Astrocyte (in vitro differentiated cells and primary cell): ENCODE data around the gene ITPRID1. TPM values are rescaled to one million over a fixed set of nuclear protein-coding genes. Genes with fewer than 3 reads are reported as not detected.
A peak's percentile ranks its signal among the peaks of the same experiment; 100 is the strongest.

ENCODE experiments used
- DNase-seq: peaks from one replicate; pipeline ENCODE4 v3.0.0-alpha.2; 2010; ENCODE audit warnings: low read depth
- FAIRE-seq: peaks from 2 replicates; lab custom pipeline; 2011; peaks lifted over from hg19 to GRCh38; lab: Jason Lieb, UNC
- H2AFZ ChIP-seq: 2 replicates; pipeline ENCODE4 v1.6.0; 2012; ENCODE audit warnings: low read depth, low read length, inconsistent platforms
- H3K27ac ChIP-seq: 2 replicates; pipeline ENCODE4 v1.5.1; 2011; ENCODE audit warnings: low read depth, low read length, inconsistent platforms
- H3K27me3 ChIP-seq: 2 replicates; pipeline ENCODE4 v1.6.0; 2011; ENCODE audit warnings: low read length, inconsistent platforms; ENCODE audit not compliant: insufficient read depth
- H3K36me3 ChIP-seq: 2 replicates; pipeline ENCODE4 v1.5.1; 2011; ENCODE audit warnings: low read length, inconsistent platforms; ENCODE audit not compliant: insufficient read depth
- H3K4me1 ChIP-seq: 2 replicates; pipeline ENCODE4 v1.5.1; 2011; ENCODE audit warnings: low read length, inconsistent platforms; ENCODE audit not compliant: insufficient read depth
- H3K4me2 ChIP-seq: 2 replicates; pipeline ENCODE4 v1.6.0; 2012; ENCODE audit warnings: low read length, inconsistent platforms
- H3K4me3 ChIP-seq: 2 replicates; pipeline ENCODE4 v1.5.1; 2011; ENCODE audit warnings: low read depth, mild to moderate bottlenecking, low read length, inconsistent platforms; ENCODE audit not compliant: insufficient read depth
- H3K79me2 ChIP-seq: 2 replicates; pipeline ENCODE4 v1.6.0; 2012; ENCODE audit warnings: mild to moderate bottlenecking, low read length, inconsistent platforms; ENCODE audit not compliant: insufficient read depth
- H3K9ac ChIP-seq: 2 replicates; pipeline ENCODE4 v1.6.0; 2012; ENCODE audit warnings: mild to moderate bottlenecking, low read length, inconsistent platforms
- H3K9me3 ChIP-seq: 2 replicates; pipeline ENCODE4 v1.5.1; 2012; ENCODE audit warnings: low read depth, mild to moderate bottlenecking, low read length, inconsistent platforms; ENCODE audit not compliant: insufficient read depth
- H4K20me1 ChIP-seq: 2 replicates; pipeline ENCODE4 v1.6.0; 2012; ENCODE audit warnings: low read length, inconsistent platforms; ENCODE audit not compliant: insufficient read depth
- H3K27ac Mint-ChIP-seq: one replicate; pipeline ENCODE4 v1.8.0; 2021; ENCODE audit warnings: mild to moderate bottlenecking, mixed read lengths; ENCODE audit not compliant: unreplicated experiment
- H3K27me3 Mint-ChIP-seq: one replicate; pipeline ENCODE4 v1.8.0; 2021; ENCODE audit warnings: low read depth, mixed read lengths; ENCODE audit not compliant: unreplicated experiment
- H3K36me3 Mint-ChIP-seq: one replicate; pipeline ENCODE4 v1.8.0; 2021; ENCODE audit warnings: low read depth, mixed read lengths; ENCODE audit not compliant: unreplicated experiment
- H3K4me1 Mint-ChIP-seq: one replicate; pipeline ENCODE4 v1.8.0; 2021; ENCODE audit warnings: low read depth, mixed read lengths; ENCODE audit not compliant: unreplicated experiment
- H3K4me3 Mint-ChIP-seq: one replicate; pipeline ENCODE4 v1.8.0; 2021; ENCODE audit warnings: mild to moderate bottlenecking, moderate library complexity, mixed read lengths; ENCODE audit not compliant: unreplicated experiment
- H3K9me3 Mint-ChIP-seq: one replicate; pipeline ENCODE4 v1.8.0; 2021; ENCODE audit warnings: mild to moderate bottlenecking, mixed read lengths; ENCODE audit not compliant: unreplicated experiment
- CTCF ChIP-seq: IDR thresholded peaks from 2 replicates; pipeline ENCODE4 v1.5.1; 2011; ENCODE audit warnings: low read depth, mild to moderate bottlenecking, inconsistent platforms, low read length, moderate library complexity; ENCODE audit not compliant: insufficient read depth
- EZH2 ChIP-seq: IDR thresholded peaks from 2 replicates; pipeline ENCODE4 v1.6.1; 2012; ENCODE audit warnings: mild to moderate bottlenecking, low read length, inconsistent platforms; ENCODE audit not compliant: insufficient read depth
- total RNA-seq: library from RNA; stranded (reverse); gene quantifications from 2 replicates; pipeline ENCODE4 v1.2.1, GENCODE V29; 2021

The ITPRID1 gene
- total RNA-seq, 1 donor from 2014 or later = not detected

- H3K9me3 Mint-ChIP-seq = no peaks in the 10 kb centered on the region
Measured at GRCh38 chr7:31602041-31602625, 88.2 kb downstream of the ITPRID1 start.

DNA sequence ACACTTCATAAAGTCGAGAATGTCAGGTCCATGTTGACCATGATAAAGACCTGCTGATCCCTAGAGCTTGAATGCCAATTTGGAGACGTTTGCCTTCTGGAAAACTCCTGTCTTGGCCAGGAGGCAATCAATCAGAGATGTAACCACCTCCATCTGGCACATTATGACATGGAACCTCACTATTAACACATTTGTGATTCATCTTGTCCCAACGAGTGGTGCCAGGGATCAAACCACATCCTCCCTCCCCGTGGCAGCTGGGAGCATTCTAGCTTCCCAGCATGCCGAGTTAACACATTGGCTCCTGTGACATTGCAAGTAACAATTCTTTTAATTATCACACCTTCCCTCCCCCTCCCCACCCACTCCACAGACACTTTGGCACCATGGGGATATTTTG lies 89.2 kb downstream of the ITPRID1 start:
- no peak overlapping the region for H3K27ac Mint-ChIP-seq
- no peak overlapping the region for H3K9ac ChIP-seq
- no peaks in the 10 kb centered on the region for H3K27me3 ChIP-seq
- H3K79me2 ChIP-seq = no peaks in the 10 kb centered on the region
- no peak overlapping the region for H3K4me2 ChIP-seq
- H3K27ac ChIP-seq = no peak overlapping the region
- H3K4me1 ChIP-seq = no peaks in the 10 kb centered on the region
- H3K36me3 Mint-ChIP-seq = no peaks in the 10 kb centered on the region
- no peaks in the 10 kb centered on the region for H4K20me1 ChIP-seq
- TF ChIP-seq CTCF = no peak
- no peak for TF ChIP-seq EZH2
- DNase-seq = peak; percentile 58
- H3K9me3 Mint-ChIP-seq = no peaks in the 10 kb centered on the region
- no peak overlapping the region for H3K4me3 ChIP-seq
- FAIRE-seq = no peak
- no peaks in the 10 kb centered on the region for H3K4me1 Mint-ChIP-seq
- H3K27me3 Mint-ChIP-seq = peaks cover 7% of the 10 kb centered on the region
- H3K36me3 ChIP-seq = no peaks in the 10 kb centered on the region
- no peaks in the 10 kb centered on the region for H3K9me3 ChIP-seq
- no peak overlapping the region for H3K4me3 Mint-ChIP-seq
- no peak overlapping the region for H2AFZ ChIP-seq

More at GRCh38 chr7:31602041-31602625, 88.2 kb downstream of the ITPRID1 start:
- DNase-seq (no peak), FAIRE-seq (no peak)
- Histone ChIP-seq H3K9me3 (no peaks in the 10 kb centered on the region), H4K20me1 (no peaks in the 10 kb centered on the region), H3K4me2 (no peak overlapping the region), H3K27me3 (no peaks in the 10 kb centered on the region), H3K4me3 (no peak overlapping the region), H3K36me3 (no peaks in the 10 kb centered on the region), H3K27ac (no peak overlapping the region), H3K9ac (no peak overlapping the region), H3K4me1 (no peaks in the 10 kb centered on the region), H3K79me2 (no peaks in the 10 kb centered on the region), H2AFZ (no peak overlapping the region)
- Mint-ChIP-seq H3K4me1 (no peaks in the 10 kb centered on the region), H3K4me3 (no peak overlapping the region), H3K36me3 (no peaks in the 10 kb centered on the region), H3K27ac (no peak overlapping the region), H3K27me3 (peaks cover 7% of the 10 kb centered on the region)
- TF ChIP-seq EZH2 = no peak
- no peak for TF ChIP-seq CTCF

GRCh38 chr7:31613604-31614003 lies 99.7 kb downstream of the ITPRID1 start:
- no peaks in the 10 kb centered on the region for H3K9me3 ChIP-seq
- FAIRE-seq (no peak), DNase-seq (no peak)
- H3K27me3 Mint-ChIP-seq = no peaks in the 10 kb centered on the region
- H3K27me3 ChIP-seq = no peaks in the 10 kb centered on the region
- no peak overlapping the region for H2AFZ ChIP-seq
- no peak overlapping the region for H3K9ac ChIP-seq
- H3K4me3 ChIP-seq = no peak overlapping the region
- no peaks in the 10 kb centered on the region for H3K36me3 ChIP-seq
- no peak overlapping the region for H3K27ac Mint-ChIP-seq
- H4K20me1 ChIP-seq = no peaks in the 10 kb centered on the region
- no peaks in the 10 kb centered on the region for H3K36me3 Mint-ChIP-seq
- no peak overlapping the region for H3K27ac ChIP-seq
- TF ChIP-seq EZH2 = no peak
- no peak for TF ChIP-seq CTCF
- H3K79me2 ChIP-seq = no peaks in the 10 kb centered on the region
- no peak overlapping the region for H3K4me3 Mint-ChIP-seq
- H3K4me1 Mint-ChIP-seq = no peaks in the 10 kb centered on the region
- no peak overlapping the region for H3K4me2 ChIP-seq
- H3K4me1 ChIP-seq = no peaks in the 10 kb centered on the region
- H3K9me3 Mint-ChIP-seq = no peaks in the 10 kb centered on the region
